Left renal pelvis (tissue), 4 donors: ENCODE data around the gene EPG5. TPM values are rescaled to one million over a fixed set of nuclear protein-coding genes. Genes with fewer than 3 reads are reported as not detected.
"Not testable (repeated sequence)": the region's sequence is repeated elsewhere in the genome, so short reads cannot be mapped to it uniquely, and the experiment has no call there.

Experiments
- DNase-seq, 4 donors: peaks; one replicate each; pipeline ENCODE4 v3.0.0-alpha.2; 2013; ENCODE audit warnings: low read depth in 4 of 4, low spot score in 3 of 4
- polyA plus RNA-seq, 4 donors: library from polyadenylated mRNA; unstranded; fragments of 120-200 nt; gene quantifications; one replicate each; pipeline ENCODE4 v1.2.1, GENCODE V29; 2013; ENCODE audit not compliant: insufficient read length in 4 of 4

The EPG5 gene
- polyA plus RNA-seq, 4 donors: 18.3 to 33.2 (median 19.7) TPM

DNA sequence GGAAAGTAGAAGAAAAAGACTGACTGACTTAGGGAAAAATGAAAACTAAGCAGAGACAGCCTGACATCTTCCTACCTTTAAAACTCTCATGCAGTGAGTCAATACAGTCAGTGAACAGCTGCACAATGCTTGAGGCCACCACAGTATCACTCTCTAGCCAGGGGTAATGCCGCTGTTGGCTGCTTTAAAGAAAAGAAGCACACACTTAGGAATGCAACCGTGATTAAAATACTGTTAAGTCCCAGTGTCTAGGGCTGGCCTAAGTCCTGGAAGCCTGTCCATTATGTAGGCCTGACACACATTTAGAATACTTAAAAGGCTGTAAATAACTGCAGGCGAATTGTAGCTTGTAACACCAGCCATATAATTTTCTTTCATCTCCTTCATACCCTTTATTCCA lies 91.0 kb downstream of the EPG5 start:
- DNase-seq: no peak

DNA sequence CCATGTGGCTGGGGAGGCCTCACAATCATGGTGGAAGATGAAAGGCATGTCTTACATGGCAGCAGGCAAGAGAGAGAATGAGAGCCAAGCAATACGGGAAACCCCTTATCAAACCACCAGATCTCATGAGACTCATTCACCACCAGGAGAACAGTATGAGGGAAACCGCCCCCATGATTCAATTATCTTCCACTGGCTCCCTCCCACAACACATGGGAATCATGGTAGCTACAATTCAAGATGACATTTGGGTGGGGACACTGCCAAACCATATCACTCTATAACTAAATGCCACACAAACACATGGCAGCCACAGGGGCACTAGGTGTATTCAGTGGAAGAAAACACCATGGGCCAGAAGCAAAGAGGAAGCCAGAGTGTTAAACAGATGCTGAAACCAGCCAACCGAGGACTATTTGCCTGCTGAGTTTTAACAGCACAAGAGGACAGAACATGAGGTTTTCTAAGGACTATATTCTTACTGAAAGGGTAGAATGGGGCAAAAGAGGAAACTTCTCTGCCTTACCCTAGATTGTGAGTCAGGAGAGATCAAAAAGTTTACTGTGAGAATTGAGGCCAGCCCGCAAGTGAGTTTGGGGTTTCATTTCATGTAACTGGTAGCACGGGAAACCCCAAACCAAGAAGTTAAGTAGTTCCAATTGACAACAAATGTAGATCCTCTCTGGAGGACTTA lies 92.5 kb downstream of the EPG5 start:
- DNase-seq: no peak

DNA sequence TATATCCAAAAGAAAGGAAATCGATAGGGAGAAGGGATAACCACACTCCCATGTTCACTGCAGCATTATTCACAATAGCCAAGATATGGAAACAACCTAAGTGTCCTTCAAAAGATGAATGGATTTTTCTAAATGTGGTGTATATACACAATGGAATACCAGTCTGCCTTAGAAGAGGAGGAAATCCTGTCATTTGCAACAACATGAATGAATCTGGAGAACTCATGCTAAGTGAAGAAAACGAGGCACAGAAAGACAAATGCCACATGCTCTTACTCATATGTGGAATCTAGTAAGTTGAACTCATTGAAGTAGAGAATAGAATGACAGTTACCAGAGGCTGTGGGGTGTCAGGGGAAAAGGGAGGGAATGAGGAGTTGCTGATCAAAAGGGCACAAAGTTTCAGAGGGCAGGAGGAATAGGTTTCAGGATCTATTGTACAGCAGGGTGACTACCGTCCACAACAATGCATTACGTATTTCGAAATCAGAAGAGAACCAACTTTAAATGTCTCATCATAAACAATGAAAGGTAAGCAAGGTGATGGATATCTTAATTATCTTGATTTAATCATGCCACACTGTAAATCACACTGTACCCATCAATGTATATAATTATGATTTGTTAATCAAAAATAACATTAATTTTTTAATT lies 95.6 kb downstream of the EPG5 start:
- DNase-seq: no peak

DNA sequence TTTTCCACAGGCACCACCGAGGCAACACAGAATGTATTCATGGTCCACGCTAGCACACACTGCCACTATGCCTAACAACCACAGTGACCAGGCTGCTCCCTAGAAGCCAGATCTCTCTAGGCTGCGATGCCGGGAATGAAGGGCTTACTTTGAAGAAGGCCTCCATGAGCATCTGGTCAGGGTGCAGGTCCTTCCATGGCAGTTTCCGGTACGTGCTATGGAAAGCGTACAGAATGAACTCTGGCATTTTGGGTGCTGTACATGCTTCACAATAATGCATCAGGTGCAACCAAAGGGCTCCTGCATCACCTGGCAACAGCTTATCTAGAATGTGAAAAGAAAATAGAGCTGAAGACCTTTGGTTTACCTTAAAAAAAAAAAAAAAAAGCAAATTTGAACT lies 96.7 kb downstream of the EPG5 start:
- no peak for DNase-seq

DNA sequence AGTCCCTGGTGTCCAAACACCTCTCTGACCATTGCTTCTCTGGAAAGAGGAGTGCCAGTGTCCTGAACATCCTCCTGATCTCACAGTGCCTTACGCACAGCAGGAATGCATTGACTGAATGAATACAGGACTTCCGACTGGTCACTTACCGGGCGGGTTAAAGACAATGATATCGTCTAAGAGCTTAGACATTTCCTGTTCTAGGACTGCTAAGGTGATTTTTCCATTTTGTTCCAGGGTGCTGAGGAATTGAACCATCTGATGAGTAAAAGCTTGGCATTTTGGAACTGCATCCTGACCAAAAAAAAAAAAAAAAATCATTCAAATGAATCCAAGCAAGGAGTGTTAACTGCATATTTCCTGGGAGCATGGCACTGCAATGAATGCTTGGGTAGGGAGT lies 101.7 kb downstream of the EPG5 start:
- no peak for DNase-seq

DNA sequence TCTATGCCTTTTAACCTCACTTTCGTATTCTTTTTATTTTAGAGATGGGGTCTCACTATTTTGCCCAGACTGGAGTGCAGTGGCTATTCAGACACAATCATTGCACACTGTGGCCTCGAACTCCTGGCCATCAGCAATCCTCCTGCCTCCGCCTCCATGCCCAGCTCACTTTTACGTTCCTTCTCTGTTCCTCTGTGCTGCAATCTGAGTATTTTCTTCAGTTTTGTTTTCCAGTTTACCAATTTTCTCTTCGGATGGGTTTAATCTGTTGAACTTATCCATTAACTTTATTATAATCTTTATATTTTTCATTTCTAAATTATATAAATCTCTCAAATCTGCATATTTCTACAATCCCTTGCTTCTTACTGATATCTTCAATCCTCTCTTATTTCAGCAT lies 103.0 kb downstream of the EPG5 start:
- no peak for DNase-seq

DNA sequence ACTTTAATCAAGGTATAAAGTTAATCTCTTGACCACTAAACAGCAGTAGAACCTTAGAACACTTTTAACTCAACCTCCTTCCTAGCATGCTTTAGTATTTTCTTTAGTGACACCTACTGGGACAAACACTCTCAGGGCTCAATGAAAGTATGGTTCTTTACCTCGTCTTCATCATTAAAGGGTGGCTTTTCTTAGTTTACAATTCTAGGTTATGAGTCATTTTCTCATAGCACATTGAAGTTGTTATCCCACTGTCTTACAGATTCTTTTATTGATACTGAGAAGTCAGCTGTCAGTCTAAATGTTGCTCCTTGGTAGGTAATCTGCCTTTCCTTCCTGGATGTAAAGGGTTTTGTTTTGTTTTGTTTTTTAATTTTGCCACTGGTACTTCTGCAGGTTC lies 103.7 kb downstream of the EPG5 start:
- DNase-seq: no peak

DNA sequence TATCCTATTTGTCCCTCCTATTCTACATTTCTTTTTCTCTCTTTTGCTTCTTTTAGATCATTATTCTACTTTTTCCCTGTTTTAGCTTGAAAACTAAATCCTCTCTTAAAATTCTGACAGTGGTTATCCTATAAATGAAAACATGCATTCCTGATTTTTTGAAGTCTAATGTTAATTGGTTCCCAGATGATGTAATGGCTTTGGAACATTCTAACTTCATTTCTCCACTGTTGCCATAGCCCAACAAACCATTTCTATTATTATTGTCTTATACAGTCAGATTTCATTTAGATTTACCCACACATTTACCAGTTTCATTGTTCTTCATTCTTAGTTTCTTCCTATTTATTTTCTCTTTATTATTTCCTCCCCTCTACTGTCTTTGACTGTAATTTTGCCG lies 105.2 kb downstream of the EPG5 start:
- DNase-seq: no peak

DNA sequence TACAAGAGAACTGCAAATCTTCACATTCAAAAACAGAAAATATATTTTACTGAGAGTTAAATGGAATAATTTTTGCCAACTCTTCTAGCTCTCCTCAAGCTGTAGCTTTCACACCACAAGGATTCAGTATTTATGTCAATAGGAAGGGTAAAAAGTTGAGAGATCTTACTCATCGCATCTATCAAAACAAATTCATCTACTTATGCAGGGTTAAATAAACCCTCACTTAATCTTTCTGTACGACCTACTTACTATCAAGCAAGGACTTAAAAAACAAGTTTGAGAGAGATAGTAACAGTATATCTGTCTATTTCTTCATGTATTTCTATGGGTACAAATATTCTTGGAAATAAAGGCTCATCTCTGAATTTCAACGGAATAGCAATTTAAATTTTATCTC lies 106.2 kb downstream of the EPG5 start:
- no peak for DNase-seq

DNA sequence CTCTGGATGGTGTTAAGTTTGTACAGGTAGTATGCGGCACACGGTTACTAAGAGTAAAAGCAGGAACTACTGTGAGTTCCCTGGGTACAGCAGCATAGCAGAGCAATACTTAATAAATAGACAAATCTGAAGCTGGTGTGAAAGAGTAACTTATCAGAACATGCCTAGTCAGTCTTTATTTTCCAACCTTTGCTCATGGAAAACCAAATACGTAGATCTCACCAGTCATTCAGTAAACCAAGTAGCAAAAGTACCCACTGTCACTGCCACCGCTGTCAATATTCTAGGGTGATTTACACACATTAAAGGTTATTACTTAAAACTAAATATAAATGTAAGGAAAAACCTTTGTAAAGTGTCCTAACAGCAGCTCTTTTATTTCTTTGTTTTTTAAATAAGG lies 106.6 kb downstream of the EPG5 start:
- DNase-seq: no peak

DNA sequence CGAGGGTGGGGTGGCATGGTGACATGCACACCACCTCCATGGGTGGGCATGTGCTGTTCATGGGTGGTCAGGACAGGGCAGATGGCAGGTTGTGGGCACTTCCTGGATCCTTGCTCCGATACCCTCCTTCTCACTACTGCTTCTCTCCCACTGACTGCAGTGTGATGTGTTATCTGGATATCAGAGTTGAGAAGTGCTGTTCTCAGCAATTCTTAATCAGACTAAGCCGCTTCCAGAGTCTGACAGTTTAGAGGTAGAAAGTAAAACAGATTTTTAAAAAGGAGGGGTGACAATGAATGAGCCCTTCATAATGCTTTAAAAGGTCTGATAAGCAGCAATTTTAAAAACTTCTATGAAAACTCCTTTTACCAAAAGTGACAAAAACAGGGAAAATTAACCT lies 107.8 kb downstream of the EPG5 start:
- DNase-seq: no peak

DNA sequence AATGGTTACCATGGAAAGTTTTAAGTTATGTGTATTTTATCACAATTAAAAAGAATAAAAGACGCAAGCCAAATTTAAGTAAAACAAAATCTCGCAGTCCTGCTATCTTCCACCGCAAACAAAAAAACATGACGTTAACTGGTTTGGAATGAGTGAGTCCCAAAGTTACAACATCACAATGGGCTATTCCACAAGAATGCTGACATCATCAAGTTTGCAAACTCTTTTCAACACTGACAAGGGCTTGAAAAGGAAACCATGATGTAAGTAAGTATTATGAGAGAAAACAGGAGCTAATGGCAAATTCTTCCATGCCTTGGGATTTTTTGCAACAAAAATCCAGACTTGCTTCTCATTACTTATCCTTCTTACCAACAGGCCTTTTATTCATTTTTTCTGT lies 110.6 kb downstream of the EPG5 start:
- no peak for DNase-seq

DNA sequence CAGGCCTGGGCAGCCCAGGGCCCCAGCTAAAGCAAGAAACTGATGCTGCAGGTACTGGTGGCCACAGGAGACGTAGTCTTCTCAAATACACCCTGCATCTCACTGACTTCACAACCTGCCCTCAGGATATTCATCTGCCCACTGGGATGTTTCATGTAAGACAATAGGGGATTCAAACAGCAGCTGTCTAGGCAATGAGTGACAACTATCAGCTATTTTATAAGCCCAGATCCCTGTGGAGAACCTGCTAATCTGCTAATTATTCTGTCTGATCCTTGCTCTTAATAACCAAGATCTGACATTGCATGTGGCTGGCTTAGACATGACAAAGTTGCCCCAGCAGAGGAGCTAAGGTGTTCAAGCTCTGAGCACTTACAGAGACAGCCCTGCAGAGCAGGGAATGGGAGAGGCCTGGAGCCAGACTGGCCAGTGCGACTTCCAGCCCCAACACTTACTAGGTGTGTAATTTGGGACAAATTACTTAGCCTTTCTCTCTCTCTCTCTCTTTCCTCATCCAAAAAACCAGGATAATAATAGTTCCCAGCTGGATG lies 113.0 kb downstream of the EPG5 start:
- DNase-seq: no peak

DNA sequence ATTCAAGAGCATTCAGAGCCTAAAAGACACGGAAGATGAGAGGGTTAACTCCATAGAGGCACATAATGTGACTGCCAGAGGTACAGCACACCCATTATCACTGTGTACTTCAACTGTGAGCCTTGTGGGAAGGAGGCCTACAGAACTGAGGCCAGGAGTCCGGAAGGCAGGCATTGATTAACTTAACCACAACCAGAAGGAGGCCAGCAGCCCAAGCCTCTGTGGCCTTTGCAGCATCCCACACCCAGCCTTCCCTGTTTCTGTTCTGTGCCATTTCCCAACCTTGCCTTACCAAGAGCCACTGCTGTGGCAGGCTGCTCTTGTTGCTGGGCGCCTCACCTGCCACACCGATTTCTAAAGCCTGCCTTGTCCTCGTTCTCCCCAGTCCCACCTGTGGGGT lies 114.5 kb downstream of the EPG5 start:
- no peak for DNase-seq

DNA sequence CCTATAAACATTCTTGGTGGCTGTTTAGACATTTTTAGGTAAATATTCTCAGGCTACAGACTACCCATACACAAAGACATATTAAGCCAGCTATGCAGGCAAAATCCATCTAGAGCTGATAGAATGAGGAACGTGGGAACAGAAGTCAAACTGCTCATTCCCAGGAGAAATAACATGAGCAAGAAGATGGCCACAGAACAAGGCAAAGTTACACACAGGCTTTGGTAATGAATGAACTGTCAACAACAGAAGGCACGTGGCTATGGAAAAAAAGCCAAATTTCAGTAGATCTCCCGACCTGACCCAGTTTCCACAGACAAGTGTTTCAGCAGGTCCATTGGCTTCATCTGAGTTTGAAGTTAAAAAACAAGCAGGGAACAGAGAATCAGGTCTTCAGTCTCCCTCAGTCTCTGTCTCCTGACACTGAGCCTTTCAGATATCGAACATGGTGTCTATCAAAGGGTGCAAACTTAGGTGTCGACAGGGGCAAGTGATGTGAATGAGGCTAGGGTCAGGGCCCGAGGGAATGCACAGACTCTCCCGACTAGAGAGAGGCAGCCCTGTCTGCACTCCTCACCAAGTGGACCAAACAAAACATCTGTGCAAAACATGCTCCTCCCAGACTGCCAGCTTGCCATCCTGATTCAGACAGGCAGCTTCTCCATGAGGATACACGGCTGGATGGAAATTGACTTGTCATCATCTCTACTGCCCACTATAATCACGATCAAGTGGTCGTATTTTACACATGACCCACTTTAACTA lies 115.8 kb downstream of the EPG5 start:
- no peak for DNase-seq

DNA sequence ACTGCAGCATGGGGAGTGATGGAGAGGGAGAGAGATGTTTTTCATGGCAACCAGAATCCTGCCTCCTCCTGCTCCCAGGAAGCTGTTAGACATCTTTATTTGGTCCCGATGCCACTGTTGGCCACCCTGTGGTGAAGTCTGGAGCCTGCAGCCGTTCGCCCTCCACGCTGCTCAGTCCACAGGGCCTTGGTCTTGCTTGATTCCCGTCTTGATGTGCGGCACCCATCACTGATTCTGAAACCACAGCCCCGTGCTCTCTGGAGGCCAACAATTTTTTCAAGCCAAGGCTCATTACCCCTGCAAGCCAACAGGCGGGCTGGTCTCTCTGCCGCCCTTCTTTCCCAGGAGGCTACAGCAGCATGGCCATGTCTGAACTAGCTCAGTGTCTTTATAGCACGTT lies 117.1 kb downstream of the EPG5 start:
- no peak for DNase-seq

DNA sequence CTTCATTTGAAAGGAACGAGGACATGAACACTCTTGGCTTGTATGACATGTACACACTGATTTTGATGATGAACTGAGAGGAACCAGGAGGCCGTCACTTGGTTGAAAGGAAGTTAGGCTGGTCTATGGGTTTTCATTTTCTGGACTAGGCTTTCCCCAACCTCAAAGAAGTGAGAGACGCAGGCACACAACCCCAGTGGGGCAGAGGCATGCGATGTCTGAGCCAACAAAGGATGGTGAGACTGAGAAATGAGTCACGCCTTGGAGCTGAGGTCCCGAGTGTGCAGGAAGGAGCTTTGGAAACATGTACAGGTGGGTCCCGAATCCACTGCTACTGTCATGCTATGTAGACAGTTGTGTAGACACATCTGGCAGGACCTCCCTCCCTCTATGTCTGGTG lies 117.6 kb downstream of the EPG5 start:
- no peak for DNase-seq

DNA sequence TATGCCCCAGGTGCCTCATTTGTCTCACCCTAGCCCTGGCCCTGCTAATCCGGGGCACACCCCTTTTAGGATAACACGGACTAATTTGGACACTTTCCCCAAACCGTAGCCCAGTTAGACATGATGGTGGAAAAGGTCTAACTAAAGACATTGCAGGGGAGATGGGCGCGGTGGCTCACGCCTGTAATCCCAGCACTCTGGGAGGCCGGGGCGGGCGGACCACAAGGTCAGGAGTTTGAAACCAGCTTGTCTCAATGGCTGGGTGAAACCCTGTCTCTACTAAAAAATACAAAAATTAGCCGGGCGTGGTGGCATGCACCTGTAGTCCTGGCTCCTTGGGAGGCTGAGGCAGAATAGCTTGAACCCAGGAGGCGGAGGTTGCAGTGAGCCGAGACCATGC lies 118.5 kb downstream of the EPG5 start:
- not testable (repeated sequence) for DNase-seq

DNA sequence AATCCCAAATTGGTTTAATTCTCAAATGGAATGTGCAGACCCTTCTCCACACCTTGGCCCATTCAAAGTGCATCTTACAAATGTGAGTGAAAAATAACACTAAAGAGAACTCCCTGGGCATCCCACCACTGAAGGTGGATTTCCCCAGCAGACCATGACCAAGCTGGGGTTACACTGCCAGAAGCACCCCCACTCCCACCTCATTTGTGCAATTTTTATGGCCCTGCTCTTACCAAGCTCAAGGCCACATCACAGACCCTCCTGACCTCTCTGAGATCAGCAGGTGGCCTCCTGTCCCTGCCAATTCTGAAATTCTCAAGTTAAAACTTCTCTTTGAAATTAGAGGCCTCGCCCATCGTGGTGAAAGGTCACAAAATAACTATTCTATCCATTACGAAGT lies 120.0 kb downstream of the EPG5 start:
- no peak for DNase-seq

DNA sequence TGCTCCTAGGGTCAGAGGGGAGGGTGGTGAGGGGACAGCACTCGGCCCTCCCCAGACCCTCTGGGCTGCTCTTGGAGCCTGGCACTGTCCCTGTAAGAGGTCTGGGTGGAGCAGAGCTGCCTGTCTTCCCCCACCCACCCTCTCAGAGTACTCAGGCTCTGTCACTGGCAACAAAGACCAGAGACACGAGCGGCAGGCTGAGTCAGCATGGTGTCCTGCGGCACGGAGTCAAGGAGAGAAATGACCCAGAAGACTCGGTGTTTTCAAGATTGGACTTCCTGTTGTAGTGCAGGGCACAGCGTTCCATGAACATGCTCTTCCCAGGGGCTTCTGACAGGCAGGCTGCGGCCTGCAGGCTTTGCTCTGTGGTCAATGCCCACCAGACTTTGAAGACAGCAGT lies 121.7 kb downstream of the EPG5 start:
- no peak for DNase-seq

DNA sequence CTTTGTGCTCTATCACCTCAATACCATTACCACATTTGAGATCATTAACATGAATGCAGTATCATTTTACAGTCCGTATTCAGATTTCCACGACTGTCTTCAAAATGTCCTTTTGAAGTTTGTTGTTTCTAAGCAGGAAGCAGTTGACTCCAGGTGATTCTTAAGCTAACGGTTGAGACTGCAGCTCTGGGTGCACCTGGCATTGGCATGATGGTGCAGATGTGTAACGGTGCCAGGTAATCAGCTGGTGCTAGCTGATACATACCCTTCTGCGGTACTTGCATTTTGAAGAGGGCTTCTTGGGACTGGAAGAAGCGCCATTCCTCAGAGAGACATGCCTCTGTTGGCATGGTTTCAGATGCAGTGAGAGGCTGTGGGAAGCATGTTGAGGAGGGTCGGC lies 122.2 kb downstream of the EPG5 start:
- DNase-seq: no peak

DNA sequence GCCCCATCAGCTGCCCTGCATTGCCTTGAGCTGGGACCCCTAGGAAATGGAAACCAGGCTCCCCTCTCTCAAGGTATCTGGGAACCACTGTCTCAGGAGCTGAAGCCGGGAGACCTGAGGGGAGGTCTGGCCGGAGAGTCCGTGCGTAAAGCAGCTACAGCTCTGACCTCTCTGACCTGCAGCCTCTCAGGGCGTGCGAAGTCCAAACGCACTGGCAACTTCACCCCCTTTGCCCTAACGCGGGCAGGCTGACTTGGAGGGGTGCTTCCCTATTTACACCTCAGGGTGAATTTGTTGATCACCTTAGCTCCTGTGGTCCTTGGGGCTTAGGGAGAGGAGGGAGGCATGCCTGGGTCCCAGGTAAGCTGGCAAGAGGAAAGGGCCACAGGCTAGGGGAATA lies 124.1 kb downstream of the EPG5 start:
- no peak for DNase-seq
